ENCODE data around the gene PTPRN2. TPM values are rescaled to one million over a fixed set of nuclear protein-coding genes. Genes with fewer than 3 reads are reported as not detected.

Gene PTPRN2
- total and polyA plus RNA-seq, 9 of the 15 experiments (the other 6 are each of a cell fraction or from before 2014, with no cell fraction given), result not detected

DNA sequence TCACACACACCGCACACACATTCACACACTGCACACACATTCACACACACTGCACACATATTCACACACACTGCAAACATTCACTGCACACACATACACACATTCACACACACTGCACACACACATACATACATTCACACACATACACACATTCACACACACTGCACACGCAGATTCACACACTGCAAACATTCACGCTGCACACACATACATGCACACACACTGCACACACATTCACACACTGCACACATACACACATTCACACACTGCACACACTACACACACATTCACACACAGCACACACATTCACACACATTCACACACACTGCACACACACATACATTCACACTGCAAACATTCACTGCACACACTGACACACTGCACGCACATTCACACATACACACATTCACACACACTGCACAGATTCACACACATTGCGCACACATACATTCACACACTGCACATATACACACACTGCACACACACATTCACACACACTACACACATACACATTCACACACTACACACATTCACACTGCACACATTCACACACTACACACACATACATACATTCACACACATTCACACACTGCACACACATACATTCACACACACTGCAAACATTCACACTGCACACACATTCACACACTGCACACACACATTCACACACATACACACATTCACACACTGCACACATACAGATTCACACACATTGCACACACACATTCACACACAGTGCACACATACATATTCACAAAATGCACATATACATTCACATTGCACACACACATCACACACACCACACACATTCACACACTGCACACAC lies 325.1 kb downstream of the PTPRN2 start (continued):
- TF ChIP-seq, protein P1, sequence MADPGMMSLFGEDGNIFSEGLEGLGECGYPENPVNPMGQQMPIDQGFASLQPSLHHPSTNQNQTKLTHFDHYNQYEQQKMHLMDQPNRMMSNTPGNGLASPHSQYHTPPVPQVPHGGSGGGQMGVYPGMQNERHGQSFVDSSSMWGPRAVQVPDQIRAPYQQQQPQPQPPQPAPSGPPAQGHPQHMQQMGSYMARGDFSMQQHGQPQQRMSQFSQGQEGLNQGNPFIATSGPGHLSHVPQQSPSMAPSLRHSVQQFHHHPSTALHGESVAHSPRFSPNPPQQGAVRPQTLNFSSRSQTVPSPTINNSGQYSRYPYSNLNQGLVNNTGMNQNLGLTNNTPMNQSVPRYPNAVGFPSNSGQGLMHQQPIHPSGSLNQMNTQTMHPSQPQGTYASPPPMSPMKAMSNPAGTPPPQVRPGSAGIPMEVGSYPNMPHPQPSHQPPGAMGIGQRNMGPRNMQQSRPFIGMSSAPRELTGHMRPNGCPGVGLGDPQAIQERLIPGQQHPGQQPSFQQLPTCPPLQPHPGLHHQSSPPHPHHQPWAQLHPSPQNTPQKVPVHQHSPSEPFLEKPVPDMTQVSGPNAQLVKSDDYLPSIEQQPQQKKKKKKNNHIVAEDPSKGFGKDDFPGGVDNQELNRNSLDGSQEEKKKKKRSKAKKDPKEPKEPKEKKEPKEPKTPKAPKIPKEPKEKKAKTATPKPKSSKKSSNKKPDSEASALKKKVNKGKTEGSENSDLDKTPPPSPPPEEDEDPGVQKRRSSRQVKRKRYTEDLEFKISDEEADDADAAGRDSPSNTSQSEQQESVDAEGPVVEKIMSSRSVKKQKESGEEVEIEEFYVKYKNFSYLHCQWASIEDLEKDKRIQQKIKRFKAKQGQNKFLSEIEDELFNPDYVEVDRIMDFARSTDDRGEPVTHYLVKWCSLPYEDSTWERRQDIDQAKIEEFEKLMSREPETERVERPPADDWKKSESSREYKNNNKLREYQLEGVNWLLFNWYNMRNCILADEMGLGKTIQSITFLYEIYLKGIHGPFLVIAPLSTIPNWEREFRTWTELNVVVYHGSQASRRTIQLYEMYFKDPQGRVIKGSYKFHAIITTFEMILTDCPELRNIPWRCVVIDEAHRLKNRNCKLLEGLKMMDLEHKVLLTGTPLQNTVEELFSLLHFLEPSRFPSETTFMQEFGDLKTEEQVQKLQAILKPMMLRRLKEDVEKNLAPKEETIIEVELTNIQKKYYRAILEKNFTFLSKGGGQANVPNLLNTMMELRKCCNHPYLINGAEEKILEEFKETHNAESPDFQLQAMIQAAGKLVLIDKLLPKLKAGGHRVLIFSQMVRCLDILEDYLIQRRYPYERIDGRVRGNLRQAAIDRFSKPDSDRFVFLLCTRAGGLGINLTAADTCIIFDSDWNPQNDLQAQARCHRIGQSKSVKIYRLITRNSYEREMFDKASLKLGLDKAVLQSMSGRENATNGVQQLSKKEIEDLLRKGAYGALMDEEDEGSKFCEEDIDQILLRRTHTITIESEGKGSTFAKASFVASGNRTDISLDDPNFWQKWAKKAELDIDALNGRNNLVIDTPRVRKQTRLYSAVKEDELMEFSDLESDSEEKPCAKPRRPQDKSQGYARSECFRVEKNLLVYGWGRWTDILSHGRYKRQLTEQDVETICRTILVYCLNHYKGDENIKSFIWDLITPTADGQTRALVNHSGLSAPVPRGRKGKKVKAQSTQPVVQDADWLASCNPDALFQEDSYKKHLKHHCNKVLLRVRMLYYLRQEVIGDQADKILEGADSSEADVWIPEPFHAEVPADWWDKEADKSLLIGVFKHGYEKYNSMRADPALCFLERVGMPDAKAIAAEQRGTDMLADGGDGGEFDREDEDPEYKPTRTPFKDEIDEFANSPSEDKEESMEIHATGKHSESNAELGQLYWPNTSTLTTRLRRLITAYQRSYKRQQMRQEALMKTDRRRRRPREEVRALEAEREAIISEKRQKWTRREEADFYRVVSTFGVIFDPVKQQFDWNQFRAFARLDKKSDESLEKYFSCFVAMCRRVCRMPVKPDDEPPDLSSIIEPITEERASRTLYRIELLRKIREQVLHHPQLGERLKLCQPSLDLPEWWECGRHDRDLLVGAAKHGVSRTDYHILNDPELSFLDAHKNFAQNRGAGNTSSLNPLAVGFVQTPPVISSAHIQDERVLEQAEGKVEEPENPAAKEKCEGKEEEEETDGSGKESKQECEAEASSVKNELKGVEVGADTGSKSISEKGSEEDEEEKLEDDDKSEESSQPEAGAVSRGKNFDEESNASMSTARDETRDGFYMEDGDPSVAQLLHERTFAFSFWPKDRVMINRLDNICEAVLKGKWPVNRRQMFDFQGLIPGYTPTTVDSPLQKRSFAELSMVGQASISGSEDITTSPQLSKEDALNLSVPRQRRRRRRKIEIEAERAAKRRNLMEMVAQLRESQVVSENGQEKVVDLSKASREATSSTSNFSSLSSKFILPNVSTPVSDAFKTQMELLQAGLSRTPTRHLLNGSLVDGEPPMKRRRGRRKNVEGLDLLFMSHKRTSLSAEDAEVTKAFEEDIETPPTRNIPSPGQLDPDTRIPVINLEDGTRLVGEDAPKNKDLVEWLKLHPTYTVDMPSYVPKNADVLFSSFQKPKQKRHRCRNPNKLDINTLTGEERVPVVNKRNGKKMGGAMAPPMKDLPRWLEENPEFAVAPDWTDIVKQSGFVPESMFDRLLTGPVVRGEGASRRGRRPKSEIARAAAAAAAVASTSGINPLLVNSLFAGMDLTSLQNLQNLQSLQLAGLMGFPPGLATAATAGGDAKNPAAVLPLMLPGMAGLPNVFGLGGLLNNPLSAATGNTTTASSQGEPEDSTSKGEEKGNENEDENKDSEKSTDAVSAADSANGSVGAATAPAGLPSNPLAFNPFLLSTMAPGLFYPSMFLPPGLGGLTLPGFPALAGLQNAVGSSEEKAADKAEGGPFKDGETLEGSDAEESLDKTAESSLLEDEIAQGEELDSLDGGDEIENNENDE (IDR thresholded peaks at IDR 0.05; ENCODE audit: low read depth, low read length), result no peak
- no peak for TF ChIP-seq ZFX (CRISPR knock-in tag; IDR thresholded peaks at IDR 0.05)
- no peak for TF ChIP-seq RBM22 (IDR thresholded peaks at IDR 0.05; ENCODE audit: low read depth, low read length, poor library complexity, severe bottlenecking)
- no peak for TF ChIP-seq ZNF589 (CRISPR knock-in tag; IDR thresholded peaks at IDR 0.05; ENCODE audit: low read depth)
- no peak for TF ChIP-seq U2AF1 (optimal IDR thresholded peaks at IDR 0.05; ENCODE audit: low read depth, low read length)
- TF ChIP-seq ATF1 (CRISPR knock-in tag; IDR thresholded peaks at IDR 0.05), result no peak
- no peak for TF ChIP-seq ATF1 (tag; IDR thresholded peaks at IDR 0.05)
- TF ChIP-seq ZNF561 (CRISPR knock-in tag; conservative IDR thresholded peaks at IDR 0.05), result no peak
- TF ChIP-seq LEF1 (IDR thresholded peaks at IDR 0.05), result no peak
